ENCODE results near the gene CCNJ.

Gene CCNJ

DNA sequence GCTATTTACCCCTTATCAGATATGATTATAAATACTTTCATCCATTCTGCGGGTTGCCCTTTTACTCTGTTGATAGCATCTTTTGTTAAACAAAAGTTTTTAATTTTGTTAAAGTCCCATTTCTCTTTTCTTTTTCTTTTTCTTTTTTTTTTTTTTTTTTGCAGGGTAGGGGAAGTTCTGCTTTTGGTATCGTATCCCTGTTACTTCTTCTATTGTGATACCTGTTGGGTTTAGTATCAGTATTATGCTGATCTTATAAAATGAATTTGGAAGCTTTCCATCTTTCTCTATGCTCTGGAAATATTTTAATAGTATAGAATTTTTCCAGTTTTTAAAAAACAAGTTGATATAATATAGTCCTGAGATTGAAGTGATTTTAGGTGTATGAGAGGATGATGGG, 6.0 kb downstream of the CCNJ start:
- Histone ChIP-seq H3K27ac (ENCODE audit: low read depth in 2 of 2, low read length in 2 of 2) (no peak overlapping the region), H3K4me3 (ENCODE audit: low read length in 2 of 2) (no peak overlapping the region), H3K36me3 (ENCODE audit: control insufficient read depth in 2 of 2, insufficient read depth in 2 of 2, low read length in 2 of 2) (peaks cover 6 to 20% of the 10 kb centered on the region in 2 donors)

DNA sequence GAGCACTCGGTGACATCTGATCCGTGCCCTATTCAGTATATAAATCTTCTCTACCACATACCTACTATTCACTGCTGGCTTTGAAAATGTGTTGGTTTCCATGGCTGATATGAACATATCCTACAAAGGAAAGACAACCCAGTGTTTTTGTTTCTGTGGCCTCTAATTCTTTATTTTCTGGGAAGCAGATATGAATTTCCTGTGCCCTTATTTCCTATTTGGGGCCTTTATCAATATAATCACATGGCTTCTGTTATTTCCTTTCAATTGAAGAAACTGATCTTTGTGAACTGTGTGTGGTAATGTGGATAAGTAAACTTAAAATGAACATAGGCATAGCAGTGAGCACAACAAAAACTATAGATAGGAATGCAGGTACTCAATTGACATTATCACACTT, 10.6 kb downstream of the CCNJ start:
- Histone ChIP-seq H3K4me3 (ENCODE audit: low read length in 2 of 2) (no peak overlapping the region), H3K27me3 (ENCODE audit: control insufficient read depth in 2 of 2, insufficient read depth in 2 of 2, low read length in 2 of 2) (no peaks in the 10 kb centered on the region), H3K27ac (ENCODE audit: low read depth in 2 of 2, low read length in 2 of 2) (no peak overlapping the region), H3K9me3 (ENCODE audit: control insufficient read depth in 2 of 2, low read length in 2 of 2) (no peaks in the 10 kb centered on the region), H3K9ac (ENCODE audit: low read depth in 1 of 2, low read length in 2 of 2) (no peak overlapping the region), H3K36me3 (ENCODE audit: control insufficient read depth in 2 of 2, insufficient read depth in 2 of 2, low read length in 2 of 2) (peaks cover 26 to 40% of the 10 kb centered on the region in 2 donors), H3K4me1 (ENCODE audit: control insufficient read depth in 2 of 2, insufficient read depth in 2 of 2, low read length in 2 of 2) (no peaks in the 10 kb centered on the region)

More for the DNA sequence above, 6.0 kb downstream of the CCNJ start:
- peaks cover 1 to 19% of the 10 kb centered on the region in 2 donors for H3K4me1 ChIP-seq (ENCODE audit: control insufficient read depth in 2 of 2, insufficient read depth in 2 of 2, low read length in 2 of 2)
- H3K27me3 ChIP-seq (ENCODE audit: control insufficient read depth in 2 of 2, insufficient read depth in 2 of 2, low read length in 2 of 2): no peaks in the 10 kb centered on the region
- H3K9ac ChIP-seq (ENCODE audit: low read depth in 1 of 2, low read length in 2 of 2): no peak overlapping the region
- H3K9me3 ChIP-seq (ENCODE audit: control insufficient read depth in 2 of 2, low read length in 2 of 2): no peaks in the 10 kb centered on the region

DNA sequence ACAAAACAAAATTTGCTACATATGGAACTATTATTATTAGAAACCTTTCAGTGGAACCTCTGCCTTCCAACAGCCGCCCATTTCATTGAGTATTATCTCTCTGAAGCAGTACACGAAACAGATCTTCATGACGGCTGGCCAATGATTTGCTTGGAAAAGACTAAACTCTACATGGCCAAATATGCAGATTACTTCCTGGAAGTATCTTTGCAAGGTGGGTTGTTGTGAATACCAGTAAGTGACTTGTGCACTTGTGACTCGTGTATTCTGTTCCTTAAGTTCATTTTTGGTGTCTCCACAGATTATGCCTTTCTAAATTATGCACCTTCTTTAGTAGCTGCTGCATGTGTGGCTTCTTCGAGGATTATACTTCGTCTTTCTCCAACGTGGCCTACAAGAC, 13.4 kb downstream of the CCNJ start:
- Histone ChIP-seq H3K27ac (ENCODE audit: low read depth in 2 of 2, low read length in 2 of 2) (no peak overlapping the region), H3K27me3 (ENCODE audit: control insufficient read depth in 2 of 2, insufficient read depth in 2 of 2, low read length in 2 of 2) (no peaks in the 10 kb centered on the region), H3K36me3 (ENCODE audit: control insufficient read depth in 2 of 2, insufficient read depth in 2 of 2, low read length in 2 of 2) (peaks cover 23 to 34% of the 10 kb centered on the region in 2 donors), H3K9ac (ENCODE audit: low read depth in 1 of 2, low read length in 2 of 2) (no peak overlapping the region), H3K9me3 (ENCODE audit: control insufficient read depth in 2 of 2, low read length in 2 of 2) (no peaks in the 10 kb centered on the region), H3K4me1 (ENCODE audit: control insufficient read depth in 2 of 2, insufficient read depth in 2 of 2, low read length in 2 of 2) (no peaks in the 10 kb centered on the region), H3K4me3 (ENCODE audit: low read length in 2 of 2) (no peak overlapping the region)

DNA sequence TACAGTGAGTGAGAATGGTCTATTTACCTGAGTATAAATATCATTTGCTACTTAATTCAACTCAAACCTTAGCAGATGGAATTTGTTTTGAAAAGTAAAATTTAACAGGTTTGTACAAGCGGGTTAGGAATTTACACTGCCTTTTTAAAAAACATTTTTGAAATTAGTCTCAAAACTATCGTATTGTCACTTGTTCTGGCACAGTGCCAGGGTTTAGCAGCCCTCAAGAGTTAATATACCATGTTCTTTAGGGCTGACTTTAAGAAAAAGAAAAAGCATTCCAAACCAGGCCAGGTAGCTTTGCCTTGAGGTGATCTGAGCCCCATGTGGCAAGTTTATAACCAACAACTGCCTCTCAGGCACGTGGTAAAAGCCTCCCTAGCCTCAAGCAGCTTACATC, 17.8 kb downstream of the CCNJ start:
- H3K36me3 ChIP-seq (ENCODE audit: control insufficient read depth in 2 of 2, insufficient read depth in 2 of 2, low read length in 2 of 2): peaks cover 21 to 33% of the 10 kb centered on the region in 2 donors

DNA sequence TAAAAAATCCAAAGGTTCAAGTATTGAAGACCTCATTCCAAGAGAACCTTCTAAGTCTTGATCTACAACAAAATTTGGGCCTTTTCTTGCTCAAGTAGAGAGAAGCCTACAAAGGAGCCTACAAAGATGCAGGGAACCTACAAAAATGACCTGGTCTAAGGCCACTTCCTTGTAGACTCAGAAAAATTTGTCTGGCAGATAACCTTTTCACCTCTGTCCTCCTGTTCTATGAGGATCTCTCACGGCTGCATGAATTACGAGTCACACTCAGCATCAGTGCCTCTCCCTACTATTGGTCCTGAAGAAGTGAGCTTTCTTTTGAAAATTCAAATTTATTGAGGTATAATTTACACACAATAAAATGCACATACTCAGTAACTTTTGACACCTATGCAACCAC, 29.3 kb downstream of the CCNJ start:
- H3K27me3 ChIP-seq (ENCODE audit: control insufficient read depth in 2 of 2, insufficient read depth in 2 of 2, low read length in 2 of 2): no peaks in the 10 kb centered on the region
- H3K4me1 ChIP-seq (ENCODE audit: control insufficient read depth in 2 of 2, insufficient read depth in 2 of 2, low read length in 2 of 2): no peaks in the 10 kb centered on the region
- no peaks in the 10 kb centered on the region for H3K9me3 ChIP-seq (ENCODE audit: control insufficient read depth in 2 of 2, low read length in 2 of 2)
- H3K36me3 ChIP-seq (ENCODE audit: control insufficient read depth in 2 of 2, insufficient read depth in 2 of 2, low read length in 2 of 2): no peaks in the 10 kb centered on the region
- H3K27ac ChIP-seq (ENCODE audit: low read depth in 2 of 2, low read length in 2 of 2): no peak overlapping the region
- H3K4me3 ChIP-seq (ENCODE audit: low read length in 2 of 2): no peak overlapping the region
- no peak overlapping the region for H3K9ac ChIP-seq (ENCODE audit: low read depth in 1 of 2, low read length in 2 of 2)

More for the DNA sequence above, 17.8 kb downstream of the CCNJ start:
- H3K9me3 ChIP-seq (ENCODE audit: control insufficient read depth in 2 of 2, low read length in 2 of 2): no peaks in the 10 kb centered on the region
- no peak overlapping the region for H3K9ac ChIP-seq (ENCODE audit: low read depth in 1 of 2, low read length in 2 of 2)
- H3K27ac ChIP-seq (ENCODE audit: low read depth in 2 of 2, low read length in 2 of 2): no peak overlapping the region
- H3K27me3 ChIP-seq (ENCODE audit: control insufficient read depth in 2 of 2, insufficient read depth in 2 of 2, low read length in 2 of 2): no peaks in the 10 kb centered on the region
- no peaks in the 10 kb centered on the region for H3K4me1 ChIP-seq (ENCODE audit: control insufficient read depth in 2 of 2, insufficient read depth in 2 of 2, low read length in 2 of 2)
- no peak overlapping the region for H3K4me3 ChIP-seq (ENCODE audit: low read length in 2 of 2)

DNA sequence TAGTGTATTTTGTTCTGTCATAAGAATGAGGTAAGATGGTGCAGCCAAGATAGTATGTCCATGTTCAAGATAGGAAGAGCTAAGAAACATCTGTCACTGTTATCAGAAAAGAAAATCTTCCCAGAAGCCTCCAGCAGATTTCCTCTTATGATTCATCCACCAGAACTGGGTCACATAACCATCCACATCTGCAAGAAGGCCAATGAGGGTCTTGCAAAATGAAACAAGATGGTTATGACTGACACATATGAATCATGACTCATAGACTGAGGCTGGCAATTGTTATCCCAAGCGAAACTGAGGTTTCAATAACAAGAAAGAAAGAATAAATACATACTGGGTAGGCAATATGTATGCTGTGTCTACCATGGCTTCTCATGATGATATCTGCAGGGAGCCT, 30.3 kb downstream of the CCNJ start:
- Histone ChIP-seq H3K27ac (ENCODE audit: low read depth in 2 of 2, low read length in 2 of 2) (no peak overlapping the region), H3K27me3 (ENCODE audit: control insufficient read depth in 2 of 2, insufficient read depth in 2 of 2, low read length in 2 of 2) (no peaks in the 10 kb centered on the region), H3K9me3 (ENCODE audit: control insufficient read depth in 2 of 2, low read length in 2 of 2) (no peaks in the 10 kb centered on the region), H3K36me3 (ENCODE audit: control insufficient read depth in 2 of 2, insufficient read depth in 2 of 2, low read length in 2 of 2) (no peaks in the 10 kb centered on the region), H3K4me3 (ENCODE audit: low read length in 2 of 2) (no peak overlapping the region), H3K4me1 (ENCODE audit: control insufficient read depth in 2 of 2, insufficient read depth in 2 of 2, low read length in 2 of 2) (no peaks in the 10 kb centered on the region), H3K9ac (ENCODE audit: low read depth in 1 of 2, low read length in 2 of 2) (no peak overlapping the region)

DNA sequence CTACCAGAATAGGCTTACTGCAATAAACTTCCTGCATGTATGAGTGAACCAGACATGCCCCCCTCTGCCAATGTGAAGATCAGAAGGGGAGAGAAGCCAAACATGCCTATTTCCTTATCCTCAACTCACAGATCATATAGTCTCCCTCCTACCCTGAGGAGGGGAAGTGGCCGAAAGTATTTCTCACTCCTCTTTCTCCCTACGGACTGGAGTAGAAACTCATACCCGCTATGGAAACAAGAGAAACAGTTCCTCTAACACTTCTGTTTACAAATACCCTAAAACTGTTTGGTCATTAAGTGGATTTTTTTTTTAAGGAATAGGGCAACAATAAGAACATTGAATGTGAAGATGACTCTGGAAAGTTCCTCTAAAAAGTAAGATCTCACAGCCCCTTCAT, 31.4 kb downstream of the CCNJ start:
- no peaks in the 10 kb centered on the region for H3K4me1 ChIP-seq (ENCODE audit: control insufficient read depth in 2 of 2, insufficient read depth in 2 of 2, low read length in 2 of 2)

DNA sequence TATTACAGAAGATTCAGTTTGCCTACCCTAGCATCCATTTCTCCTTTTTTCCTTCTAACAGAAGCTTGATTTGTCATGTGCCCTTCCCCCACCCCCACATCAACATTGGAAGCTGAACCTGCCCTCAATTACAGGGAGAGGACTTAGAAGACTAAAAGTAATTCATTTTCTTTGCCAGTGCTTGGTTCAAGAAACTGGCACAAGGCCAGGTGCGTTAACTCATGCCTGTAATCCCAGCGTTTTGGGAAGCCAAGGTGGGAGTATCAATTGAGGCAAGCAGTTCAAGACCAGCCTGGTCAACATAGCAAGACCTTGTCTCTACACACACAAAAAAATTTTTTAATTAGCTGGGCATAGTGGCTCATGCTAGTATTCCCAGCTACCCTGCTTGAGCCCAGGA, 32.6 kb downstream of the CCNJ start:
- Histone ChIP-seq H3K4me3 (ENCODE audit: low read length in 2 of 2) (no peak overlapping the region), H3K27me3 (ENCODE audit: control insufficient read depth in 2 of 2, insufficient read depth in 2 of 2, low read length in 2 of 2) (no peaks in the 10 kb centered on the region), H3K27ac (ENCODE audit: low read depth in 2 of 2, low read length in 2 of 2) (no peak overlapping the region), H3K9me3 (ENCODE audit: control insufficient read depth in 2 of 2, low read length in 2 of 2) (no peaks in the 10 kb centered on the region), H3K9ac (ENCODE audit: low read depth in 1 of 2, low read length in 2 of 2) (no peak overlapping the region), H3K36me3 (ENCODE audit: control insufficient read depth in 2 of 2, insufficient read depth in 2 of 2, low read length in 2 of 2) (no peaks in the 10 kb centered on the region), H3K4me1 (ENCODE audit: control insufficient read depth in 2 of 2, insufficient read depth in 2 of 2, low read length in 2 of 2) (no peaks in the 10 kb centered on the region)

More for the DNA sequence above, 31.4 kb downstream of the CCNJ start:
- no peak overlapping the region for H3K4me3 ChIP-seq (ENCODE audit: low read length in 2 of 2)
- H3K27me3 ChIP-seq (ENCODE audit: control insufficient read depth in 2 of 2, insufficient read depth in 2 of 2, low read length in 2 of 2): no peaks in the 10 kb centered on the region
- no peak overlapping the region for H3K27ac ChIP-seq (ENCODE audit: low read depth in 2 of 2, low read length in 2 of 2)
- no peak overlapping the region for H3K9ac ChIP-seq (ENCODE audit: low read depth in 1 of 2, low read length in 2 of 2)
- H3K9me3 ChIP-seq (ENCODE audit: control insufficient read depth in 2 of 2, low read length in 2 of 2): no peaks in the 10 kb centered on the region
- no peaks in the 10 kb centered on the region for H3K36me3 ChIP-seq (ENCODE audit: control insufficient read depth in 2 of 2, insufficient read depth in 2 of 2, low read length in 2 of 2)

DNA sequence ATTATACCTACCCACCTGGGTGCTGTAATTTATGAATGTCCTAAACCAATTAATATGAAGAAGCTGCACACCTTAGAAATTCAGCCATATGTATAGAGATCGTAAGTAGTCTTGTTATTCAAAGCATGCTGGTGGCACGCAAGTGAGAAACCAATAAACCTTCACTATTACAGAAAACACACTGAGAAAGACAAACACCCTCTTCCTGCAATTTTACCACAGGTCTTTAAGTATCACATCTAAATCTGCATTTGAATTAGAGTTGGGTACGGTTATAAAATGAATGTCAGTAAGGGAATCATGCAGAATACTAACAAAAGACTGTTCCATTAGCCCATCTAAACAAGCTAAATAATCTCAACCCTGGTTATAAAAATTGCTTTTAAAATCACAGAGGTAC, 33.8 kb downstream of the CCNJ start:
- no peaks in the 10 kb centered on the region for H3K4me1 ChIP-seq (ENCODE audit: control insufficient read depth in 2 of 2, insufficient read depth in 2 of 2, low read length in 2 of 2)
- H3K36me3 ChIP-seq (ENCODE audit: control insufficient read depth in 2 of 2, insufficient read depth in 2 of 2, low read length in 2 of 2): no peaks in the 10 kb centered on the region
- no peaks in the 10 kb centered on the region for H3K9me3 ChIP-seq (ENCODE audit: control insufficient read depth in 2 of 2, low read length in 2 of 2)
- H3K4me3 ChIP-seq (ENCODE audit: low read length in 2 of 2): no peak overlapping the region
- no peaks in the 10 kb centered on the region for H3K27me3 ChIP-seq (ENCODE audit: control insufficient read depth in 2 of 2, insufficient read depth in 2 of 2, low read length in 2 of 2)
- no peak overlapping the region for H3K27ac ChIP-seq (ENCODE audit: low read depth in 2 of 2, low read length in 2 of 2)
- H3K9ac ChIP-seq (ENCODE audit: low read depth in 1 of 2, low read length in 2 of 2): no peak overlapping the region

DNA sequence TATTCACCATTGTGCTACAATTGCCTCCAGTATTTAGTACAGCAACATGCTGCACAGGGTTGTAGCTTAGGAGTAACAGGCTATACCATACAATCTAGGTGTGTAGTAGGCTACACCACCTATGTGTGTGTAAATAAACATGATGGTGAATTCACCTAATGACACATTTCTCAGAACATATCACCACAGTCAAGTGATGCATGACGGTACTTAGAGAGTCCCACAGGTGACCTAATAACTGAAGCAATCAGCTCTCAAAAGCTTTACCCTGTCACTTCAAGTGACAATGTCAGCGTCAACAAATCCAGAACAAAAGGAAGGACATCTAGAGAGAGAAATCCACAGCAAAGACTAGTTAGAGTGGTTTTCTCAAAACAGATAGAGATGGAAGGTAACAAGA, 38.8 kb downstream of the CCNJ start:
- H3K9ac ChIP-seq (ENCODE audit: low read depth in 1 of 2, low read length in 2 of 2): no peak overlapping the region
- no peaks in the 10 kb centered on the region for H3K27me3 ChIP-seq (ENCODE audit: control insufficient read depth in 2 of 2, insufficient read depth in 2 of 2, low read length in 2 of 2)
- H3K27ac ChIP-seq (ENCODE audit: low read depth in 2 of 2, low read length in 2 of 2): no peak overlapping the region
- no peak overlapping the region for H3K4me3 ChIP-seq (ENCODE audit: low read length in 2 of 2)
- no peaks in the 10 kb centered on the region for H3K4me1 ChIP-seq (ENCODE audit: control insufficient read depth in 2 of 2, insufficient read depth in 2 of 2, low read length in 2 of 2)
- H3K36me3 ChIP-seq (ENCODE audit: control insufficient read depth in 2 of 2, insufficient read depth in 2 of 2, low read length in 2 of 2): no peaks in the 10 kb centered on the region
- no peaks in the 10 kb centered on the region for H3K9me3 ChIP-seq (ENCODE audit: control insufficient read depth in 2 of 2, low read length in 2 of 2)

DNA sequence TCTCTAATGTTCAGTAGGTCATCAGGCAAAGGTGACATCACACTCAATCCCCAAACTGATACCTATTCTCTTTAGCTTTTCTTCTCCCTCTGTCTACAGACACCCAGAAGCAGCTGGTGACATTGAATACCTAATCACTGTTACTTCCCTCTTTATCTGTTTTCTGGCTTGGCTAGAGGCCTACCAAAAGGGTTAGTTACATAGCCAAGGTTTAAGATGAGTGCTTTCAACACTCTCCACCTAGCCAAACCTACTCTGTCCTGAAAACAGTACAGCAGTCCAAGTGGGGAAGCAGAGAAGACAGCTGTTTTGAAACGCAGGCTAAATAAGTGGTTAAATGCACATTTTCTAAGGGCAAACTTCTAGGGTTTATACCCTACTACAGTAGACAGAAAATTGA, 39.4 kb downstream of the CCNJ start:
- no peaks in the 10 kb centered on the region for H3K9me3 ChIP-seq (ENCODE audit: control insufficient read depth in 2 of 2, low read length in 2 of 2)
- H3K27ac ChIP-seq (ENCODE audit: low read depth in 2 of 2, low read length in 2 of 2): no peak overlapping the region
- H3K9ac ChIP-seq (ENCODE audit: low read depth in 1 of 2, low read length in 2 of 2): no peak overlapping the region
- no peaks in the 10 kb centered on the region for H3K36me3 ChIP-seq (ENCODE audit: control insufficient read depth in 2 of 2, insufficient read depth in 2 of 2, low read length in 2 of 2)
- no peak overlapping the region for H3K4me3 ChIP-seq (ENCODE audit: low read length in 2 of 2)
- H3K4me1 ChIP-seq (ENCODE audit: control insufficient read depth in 2 of 2, insufficient read depth in 2 of 2, low read length in 2 of 2): no peaks in the 10 kb centered on the region
- H3K27me3 ChIP-seq (ENCODE audit: control insufficient read depth in 2 of 2, insufficient read depth in 2 of 2, low read length in 2 of 2): no peaks in the 10 kb centered on the region

Data from mucosa of rectum (tissue), 2 donors.